Spleen (tissue), 7 donors: Measurements from ENCODE around the gene ESR2.

Experiments used
- POLR2A ChIP-seq, 3 donors: fragments of 450-650 bp; IDR thresholded peaks; one replicate each; pipeline ENCODE4 v1.5.1; 2017; ENCODE audit warnings: antibody characterized with exemption in 3 of 3, mild to moderate bottlenecking in 1 of 3
- TF ChIP-seq, protein P1 (sequence below), 11 experiments: fragments of 200-600 bp in 7 of 11; fragments of 450-650 bp in 4 of 11; sonication (generic) in 4 of 11; IDR thresholded peaks in 8 of 11; conservative IDR thresholded peaks in 3 of 11; 1 replicate in 7 of 11; 2 replicates in 4 of 11; pipeline versions ENCODE4 v1.4.0 to v1.8.0; 2016 to 2021; ENCODE audit warnings: antibody characterized with exemption in 11 of 11, inconsistent platforms in 4 of 11, mild to moderate bottlenecking in 1 of 11
- donor health status: DM: no; HTN: no; CAD: no; lungs with moderate emphysema.
- donor health status: DM: no; HTN: no; CAD: no.
- donor health status: DM: no; HTN: no; CAD: no.

DNA sequence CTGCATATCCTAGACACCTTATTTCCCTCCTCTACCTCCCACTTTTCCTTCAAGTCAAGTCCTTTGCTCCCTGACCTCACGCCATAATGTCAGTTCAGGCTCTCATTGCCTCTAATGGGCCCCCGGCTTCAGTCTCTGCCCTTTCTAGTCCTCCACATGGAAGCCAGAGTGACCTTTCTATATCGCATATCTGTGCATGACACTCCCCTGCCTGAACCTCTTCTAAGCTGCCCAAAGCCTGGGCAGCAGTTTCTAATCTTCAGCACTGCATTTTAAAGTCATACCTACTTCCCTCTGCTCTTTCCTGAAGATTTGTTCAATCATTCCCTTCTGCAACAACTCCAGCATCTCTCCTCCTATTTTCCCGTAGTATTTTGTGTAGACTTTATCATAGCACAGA lies 45.5 kb downstream of the ESR2 start:
- TF ChIP-seq, protein P1, sequence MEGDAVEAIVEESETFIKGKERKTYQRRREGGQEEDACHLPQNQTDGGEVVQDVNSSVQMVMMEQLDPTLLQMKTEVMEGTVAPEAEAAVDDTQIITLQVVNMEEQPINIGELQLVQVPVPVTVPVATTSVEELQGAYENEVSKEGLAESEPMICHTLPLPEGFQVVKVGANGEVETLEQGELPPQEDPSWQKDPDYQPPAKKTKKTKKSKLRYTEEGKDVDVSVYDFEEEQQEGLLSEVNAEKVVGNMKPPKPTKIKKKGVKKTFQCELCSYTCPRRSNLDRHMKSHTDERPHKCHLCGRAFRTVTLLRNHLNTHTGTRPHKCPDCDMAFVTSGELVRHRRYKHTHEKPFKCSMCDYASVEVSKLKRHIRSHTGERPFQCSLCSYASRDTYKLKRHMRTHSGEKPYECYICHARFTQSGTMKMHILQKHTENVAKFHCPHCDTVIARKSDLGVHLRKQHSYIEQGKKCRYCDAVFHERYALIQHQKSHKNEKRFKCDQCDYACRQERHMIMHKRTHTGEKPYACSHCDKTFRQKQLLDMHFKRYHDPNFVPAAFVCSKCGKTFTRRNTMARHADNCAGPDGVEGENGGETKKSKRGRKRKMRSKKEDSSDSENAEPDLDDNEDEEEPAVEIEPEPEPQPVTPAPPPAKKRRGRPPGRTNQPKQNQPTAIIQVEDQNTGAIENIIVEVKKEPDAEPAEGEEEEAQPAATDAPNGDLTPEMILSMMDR (IDR thresholded peaks at IDR 0.05 in 8 of 11, conservative IDR thresholded peaks at IDR 0.05 in 3 of 11) = no peak
- no peak for TF ChIP-seq POLR2A (IDR thresholded peaks at IDR 0.05)
